K562 (cell line): ENCODE measurements around the gene SAE1. TPM values are rescaled to one million over a fixed set of nuclear protein-coding genes. Genes with fewer than 3 reads are reported as not detected.

Experiments
- ADNP ChIP-seq: fragments of 200-800 bp; sonication (Bioruptor generic); IDR thresholded peaks from 2 replicates; pipeline ENCODE4 v1.6.1; 2016; ENCODE audit warnings: missing genetic modification characterization, missing compliant biosample characterization
- BMI1 ChIP-seq: fragments of 150-350 bp; IDR thresholded peaks from 2 replicates; pipeline ENCODE4 v1.6.1; 2014; ENCODE audit warnings: low read length
- BRD4 ChIP-seq: fragments of 200-600 bp; sonication (generic); IDR thresholded peaks from 2 replicates; pipeline ENCODE4 v1.6.1; 2017; ENCODE audit warnings: inconsistent platforms
- BRD9 ChIP-seq: fragments of 450-650 bp; IDR thresholded peaks from 2 replicates; pipeline ENCODE4 v1.6.1; 2018; ENCODE audit warnings: low read depth; ENCODE audit not compliant: partially characterized antibody
- CHD4 ChIP-seq: fragments of 200-600 bp; sonication (generic); IDR thresholded peaks from 3 replicates; pipeline ENCODE4 v1.6.1; 2012; ENCODE audit warnings: low read depth, mild to moderate bottlenecking, mixed read lengths, low read length, inconsistent platforms; ENCODE audit not compliant: insufficient read depth, insufficient replicate concordance, poor library complexity, severe bottlenecking
- CREB1 ChIP-seq, 2 experiments: sonication (generic) in 1 of 2; formaldehyde crosslinking in 1 of 2; IDR thresholded peaks; 2 replicates each; pipeline versions ENCODE4 v1.6.1 to v1.8.0; 2012 to 2022; ENCODE audit warnings: inconsistent platforms in 1 of 2, mild to moderate bottlenecking in 1 of 2, missing genetic modification reagents in 1 of 2, moderate library complexity in 1 of 2
- DIDO1 ChIP-seq: fragments of 450-650 bp; IDR thresholded peaks from 2 replicates; pipeline ENCODE4 v1.6.1; 2016; ENCODE audit warnings: low read depth, missing biosample characterization, missing genetic modification characterization
- E2F5 ChIP-seq: sonication (generic); formaldehyde crosslinking; IDR thresholded peaks from 2 replicates; pipeline ENCODE4 v1.8.0; 2022; ENCODE audit warnings: mild to moderate bottlenecking, missing genetic modification reagents
- HDAC6 ChIP-seq: IDR thresholded peaks from 2 replicates; pipeline ENCODE4 v1.6.1; 2012; ENCODE audit warnings: low read depth, mild to moderate bottlenecking, control low read depth, inconsistent platforms, low read length, moderate library complexity
- IFI16 ChIP-seq: fragments of 250-450 bp; sonication (Bioruptor Pico); IDR thresholded peaks from 2 replicates; pipeline ENCODE4 v2.1.2; 2022; ENCODE audit warnings: mild to moderate bottlenecking, inconsistent platforms
- PHB2 ChIP-seq: fragments of 450-650 bp; IDR thresholded peaks from 2 replicates; pipeline ENCODE4 v1.6.1; 2017; ENCODE audit warnings: low read depth
- POLR3A ChIP-seq: IDR thresholded peaks from 2 replicates; pipeline ENCODE4 v1.6.1; 2011; ENCODE audit warnings: borderline replicate concordance, mild to moderate bottlenecking, moderate library complexity; ENCODE audit not compliant: insufficient read length, insufficient read depth; ENCODE audit errors: extremely low read depth
- PREB ChIP-seq: sonication (generic); formaldehyde crosslinking; IDR thresholded peaks from 2 replicates; pipeline ENCODE4 v1.8.1; 2023; ENCODE audit warnings: mild to moderate bottlenecking, missing genetic modification reagents
- PRPF4 ChIP-seq: fragments of 200-400 bp; formaldehyde crosslinking; IDR thresholded peaks from one replicate; pipeline ENCODE4 v1.6.1; 2017; ENCODE audit warnings: low read length, low read depth, mild to moderate bottlenecking; ENCODE audit not compliant: insufficient read depth, poor library complexity, severe bottlenecking
- SAFB ChIP-seq: fragments of 200-400 bp; formaldehyde crosslinking; IDR thresholded peaks from 2 replicates; pipeline ENCODE4 v1.6.1; 2017; ENCODE audit warnings: low read depth, low read length, borderline replicate concordance
- SAFB2 ChIP-seq: fragments of 200-400 bp; formaldehyde crosslinking; IDR thresholded peaks from 2 replicates; pipeline ENCODE4 v1.6.1; 2018; ENCODE audit warnings: borderline replicate concordance, low read length, low read depth, moderate library complexity; ENCODE audit not compliant: severe bottlenecking
- SMC3 ChIP-seq: conservative IDR thresholded peaks from 2 replicates; pipeline ENCODE4 v1.6.1; 2011; ENCODE audit warnings: low read depth, low read length, improper control_type of control experiment; ENCODE audit not compliant: insufficient read depth
- TEAD1 ChIP-seq, 2 experiments: fragments of 450-650 bp in 1 of 2; sonication (generic) in 1 of 2; formaldehyde crosslinking; IDR thresholded peaks; 2 replicates each; pipeline versions ENCODE4 v1.4.0 to v1.8.0; 2020 to 2022; ENCODE audit warnings: mild to moderate bottlenecking in 2 of 2, missing genetic modification reagents in 1 of 2
- TEAD2 ChIP-seq: fragments of 450-650 bp; IDR thresholded peaks from 2 replicates; pipeline ENCODE4 v1.6.1; 2016; ENCODE audit warnings: missing genetic modification characterization, control low read depth, missing compliant biosample characterization
- THRAP3 ChIP-seq: fragments of 450-650 bp; IDR thresholded peaks from 2 replicates; pipeline ENCODE4 v1.6.1; 2016; ENCODE audit warnings: mild to moderate bottlenecking, inconsistent platforms, borderline replicate concordance
- XRCC4 ChIP-seq: IDR thresholded peaks from one replicate; pipeline ENCODE4 v1.6.1; 2011; ENCODE audit not compliant: insufficient read depth, insufficient read length; ENCODE audit errors: extremely low read depth
- ZNF212 ChIP-seq: fragments of 450-650 bp; formaldehyde crosslinking; IDR thresholded peaks from 2 replicates; pipeline ENCODE4 v1.4.0; 2020; ENCODE audit warnings: mild to moderate bottlenecking
- ZNF274 ChIP-seq: IDR thresholded peaks from 2 replicates; pipeline ENCODE4 v1.6.1; 2011; ENCODE audit warnings: low read depth, mild to moderate bottlenecking, low read length, moderate library complexity, borderline replicate concordance
- ZNF316 ChIP-seq: fragments of 450-650 bp; IDR thresholded peaks from 2 replicates; pipeline ENCODE4 v1.6.1; 2016
- ZNF324 ChIP-seq: fragments of 250-450 bp; sonication (Bioruptor Pico); IDR thresholded peaks from 2 replicates; pipeline ENCODE4 v1.4.0; 2020; ENCODE audit warnings: mild to moderate bottlenecking
- ZNF696 ChIP-seq: fragments of 250-450 bp; sonication (Bioruptor Pico); conservative IDR thresholded peaks from 2 replicates; pipeline ENCODE4 v1.4.0; 2020; ENCODE audit warnings: mild to moderate bottlenecking, moderate library complexity
- polyA plus RNA-seq, 8 experiments: library from polyadenylated mRNA; depleted of rRNA in 4 of 8; stranded (reverse) in 5 of 8; unstranded in 3 of 8; fragments of >200 nt; fragmentation: Nextera tagmentation in 2 of 8; fragmentation: Illumina TruSeq in 1 of 8; extraction: Ambion mirVana in 2 of 8; extraction: Trizol in 1 of 8; gene quantifications; 2 replicates each; pipeline versions ENCODE4 v1.2.1 to v1.2.3, GENCODE V29; 2011 to 2014; ENCODE audit warnings: inconsistent platforms in 1 of 8, missing spikeins in 1 of 8
- total RNA-seq, 7 experiments: library from RNA; depleted of rRNA in 6 of 7; stranded (reverse); fragments of >200 nt in 6 of 7; fragmentation: Illumina TruSeq in 2 of 7; extraction: Trizol in 2 of 7; gene quantifications; 2 replicates each; pipeline versions ENCODE4 v1.2.1 to v1.2.3, GENCODE V29; 2011 to 2021; ENCODE audit warnings: low replicate concordance in 1 of 7

SAE1 gene
- total and polyA plus RNA-seq, 9 of the 15 experiments (the other 6 are each of a cell fraction or from before 2014, with no cell fraction given): 82.8 to 299 (median 217) TPM

- TF ChIP-seq CHD4 (no peak), HDAC6 (no peak), THRAP3 (no peak), ADNP (tag) (no peak), PREB (CRISPR knock-in tag) (0 out of 2 replicates have a peak, but pooled peaks have one; percentile 53), BRD9 (no peak), BMI1 (no peak), ZNF316 (no peak), POLR3A (no peak), IFI16 (CRISPR knock-in tag) (no peak), DIDO1 (no peak), ZNF212 (no peak), XRCC4 (no peak), TEAD1 (CRISPR knock-in tag; IDR thresholded peaks at IDR 0.05) (no peak), ZNF274 (no peak), ZNF324 (CRISPR knock-in tag) (no peak), PHB2 (no peak), CREB1 (IDR thresholded peaks at IDR 0.05) (no peak), CREB1 (CRISPR knock-in tag; IDR thresholded peaks at IDR 0.05) (peak; percentile 62), ZNF696 (no peak), E2F5 (CRISPR knock-in tag) (no peak), SMC3 (no peak), BRD4 (no peak; the same call in 1 of the 2 replicates), TEAD2 (tag) (no peak), SAFB (peak; percentile 32; the same call in 1 of the 2 replicates), PRPF4 (peak; percentile 53), SAFB2 (no peak)
Observed at GRCh38 chr19:47228168-47228936, 97.7 kb downstream of the SAE1 start (continued).
